Transverse colon (tissue), 4 donors: Measurements from ENCODE around the gene MBIP. TPM values are rescaled to one million over a fixed set of nuclear protein-coding genes. Genes with fewer than 3 reads are reported as not detected.

ENCODE experiments used
- DNase-seq: peaks from one replicate; pipeline ENCODE4 v3.0.0-alpha.2; 2019
- H3K27ac ChIP-seq, 4 donors: fragments of 200-600 bp; sonication (generic); 2 replicates each; pipeline ENCODE4 v1.5.1; 2016 to 2018; ENCODE audit warnings: inconsistent platforms in 4 of 4
- H3K27me3 ChIP-seq: fragments of 200-600 bp; sonication (generic); 2 replicates; pipeline ENCODE4 v1.5.1; 2017; ENCODE audit warnings: inconsistent platforms
- H3K36me3 ChIP-seq, 4 donors: fragments of 200-600 bp; sonication (generic); 2 replicates each; pipeline ENCODE4 v1.5.1; 2017 to 2019; ENCODE audit warnings: inconsistent platforms in 4 of 4
- H3K4me1 ChIP-seq, 4 donors: fragments of 200-600 bp; sonication (generic); 2 replicates each; pipeline ENCODE4 v1.5.1; 2017 to 2020; ENCODE audit warnings: inconsistent platforms in 4 of 4
- H3K4me3 ChIP-seq, 4 donors: fragments of 200-600 bp; sonication (generic); 1 replicate in 1 of 4; 2 replicates in 3 of 4; pipeline versions ENCODE4 v1.5.1 to v1.6.1; 2017 to 2019; ENCODE audit warnings: inconsistent platforms in 4 of 4
- H3K9me3 ChIP-seq, 2 donors: fragments of 200-600 bp; sonication (generic); 2 replicates each; pipeline ENCODE4 v1.5.1; 2017 to 2019; ENCODE audit warnings: inconsistent platforms in 2 of 2
- CTCF ChIP-seq, 5 experiments: fragments of 200-600 bp in 3 of 5; fragments of 450-650 bp in 2 of 5; sonication (generic) in 3 of 5; IDR thresholded peaks; 1 replicate in 2 of 5; 2 replicates in 3 of 5; pipeline ENCODE4 v1.5.1; 2016 to 2017; ENCODE audit warnings: antibody characterized with exemption in 5 of 5, inconsistent platforms in 3 of 5, mild to moderate bottlenecking in 2 of 5, moderate library complexity in 1 of 5
- EP300 ChIP-seq: sonication (generic); formaldehyde crosslinking; IDR thresholded peaks from one replicate; pipeline ENCODE4 v1.6.1; 2017; ENCODE audit warnings: antibody characterized with exemption, low read depth
- POLR2A ChIP-seq: fragments of 450-650 bp; IDR thresholded peaks from one replicate; pipeline ENCODE4 v1.6.1; 2016; ENCODE audit warnings: antibody characterized with exemption, mild to moderate bottlenecking, moderate library complexity
- POLR2AphosphoS5 ChIP-seq, 3 donors: sonication (generic); formaldehyde crosslinking; IDR thresholded peaks; one replicate each; pipeline ENCODE4 v1.6.1; 2016; ENCODE audit warnings: antibody characterized with exemption in 3 of 3
- WGBS, 2 donors: methylation state at CpG; one replicate each; pipeline ENCODE4 v1.1.5; 2018; ENCODE audit warnings: low coverage in 1 of 2; 5-methylcytosine and 5-hydroxymethylcytosine counted together
- in situ Hi-C, 4 donors: fragments of 200-750 bp; cut with MboI; loops; one replicate each; pipeline versions ENCODE4 v1.15.0 to v1.15.1; 2017; ENCODE audit warnings: low sequenced_read_pairs in 3 of 4, low pct_ligation_motif_present in 1 of 4, low pct_unique_long_range_greater_than_20kb in 1 of 4
- intact Hi-C: fragments of 100-400 bp; cut with DNase I; formaldehyde crosslinking; loops from one replicate; pipeline ENCODE4 v1.15.1; 2023; ENCODE audit warnings: low total_unique reads
- total RNA-seq, 4 donors: library from RNA; depleted of rRNA; stranded (reverse); fragments of >200 nt; gene quantifications; one replicate each; pipeline ENCODE4 v1.1.0, GENCODE V29; 2016

The MBIP gene
- total RNA-seq, 4 donors from 2014 or later, result 5.4 to 20.6 (median 17.1) TPM

DNA sequence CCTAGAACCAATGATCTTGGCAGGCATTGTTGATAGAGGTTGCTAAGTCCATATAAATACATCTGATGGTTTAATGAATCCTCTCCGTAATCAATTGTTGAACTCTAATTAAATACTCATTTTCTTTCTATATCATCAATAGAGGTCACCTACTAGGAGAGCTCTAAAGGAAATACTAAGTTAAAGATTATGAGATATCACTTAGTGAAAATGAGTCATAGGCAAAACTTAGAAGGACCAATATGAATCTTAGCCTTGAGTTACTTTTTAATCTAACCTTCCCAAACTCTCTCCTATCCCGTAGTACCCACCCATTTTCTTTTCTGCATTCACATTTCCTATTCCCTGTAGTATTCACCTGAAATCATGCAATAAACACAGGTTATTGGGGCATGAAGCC, 50.2 kb downstream of the MBIP start:
- no peak for TF ChIP-seq CTCF (IDR thresholded peaks at IDR 0.05)
- no peak for TF ChIP-seq POLR2A
- TF ChIP-seq EP300, result no peak
- TF ChIP-seq POLR2AphosphoS5 (IDR thresholded peaks at IDR 0.05), result no peak

DNA sequence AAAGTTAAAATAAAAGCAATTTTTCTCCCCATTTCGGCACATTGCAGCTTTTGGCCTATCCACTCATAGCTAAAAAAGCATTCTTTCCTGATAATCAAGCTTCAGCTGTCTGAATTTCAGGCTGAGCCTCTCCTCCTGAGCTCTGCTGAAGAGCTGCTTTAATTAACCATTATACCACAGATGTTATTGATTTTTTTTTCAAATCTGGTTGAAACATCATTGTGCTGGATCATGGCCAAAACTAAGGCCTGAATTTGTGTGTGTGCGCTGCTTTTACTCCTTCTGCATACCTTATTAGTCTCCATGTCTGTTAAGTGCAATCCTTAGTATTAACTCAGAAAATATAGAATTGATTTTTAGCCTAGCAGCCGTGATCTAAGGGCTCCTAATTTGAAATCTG, 52.3 kb downstream of the MBIP start:
- 86 to 88% methylated on average over 3 of the region's 3 CpGs for WGBS, 2 donors
- intact Hi-C loops, result no loop called here

More for the DNA sequence above, 50.2 kb downstream of the MBIP start:
- Histone ChIP-seq H3K4me3 (no peak overlapping the region), H3K4me1 (peaks cover 0 to 12% (median 5%) of the 10 kb centered on the region in 4 donors), H3K36me3 (no peaks in the 10 kb centered on the region), H3K27ac (no peak overlapping the region), H3K27me3 (peaks cover 45% of the 10 kb centered on the region), H3K9me3 (no peaks in the 10 kb centered on the region)
- DNase-seq, result no peak
- intact Hi-C loops (no loop called here), in situ Hi-C loops (no loop called here)
- WGBS, 2 donors, result 63 to 81% methylated on average over 2 of the region's 2 CpGs

GRCh38 chr14:36264595-36264994, 55.8 kb downstream of the MBIP start:
- 83 to 90% methylated on average over 1 to 2 of the region's 2 CpGs for WGBS, 2 donors

More for the DNA sequence above, 52.3 kb downstream of the MBIP start:
- Histone ChIP-seq H3K27me3 (peaks cover 26% of the 10 kb centered on the region), H3K4me3 (no peak overlapping the region), H3K27ac (no peak overlapping the region), H3K9me3 (no peaks in the 10 kb centered on the region), H3K36me3 (no peaks in the 10 kb centered on the region), H3K4me1 (peaks cover 0 to 12% (median 5%) of the 10 kb centered on the region in 4 donors)
- no peak for TF ChIP-seq POLR2A
- no peak for TF ChIP-seq EP300
- no peak for TF ChIP-seq POLR2AphosphoS5 (IDR thresholded peaks at IDR 0.05)
- no peak for TF ChIP-seq CTCF (IDR thresholded peaks at IDR 0.05)
- DNase-seq, result no peak
- in situ Hi-C loops, result no loop called here

DNA sequence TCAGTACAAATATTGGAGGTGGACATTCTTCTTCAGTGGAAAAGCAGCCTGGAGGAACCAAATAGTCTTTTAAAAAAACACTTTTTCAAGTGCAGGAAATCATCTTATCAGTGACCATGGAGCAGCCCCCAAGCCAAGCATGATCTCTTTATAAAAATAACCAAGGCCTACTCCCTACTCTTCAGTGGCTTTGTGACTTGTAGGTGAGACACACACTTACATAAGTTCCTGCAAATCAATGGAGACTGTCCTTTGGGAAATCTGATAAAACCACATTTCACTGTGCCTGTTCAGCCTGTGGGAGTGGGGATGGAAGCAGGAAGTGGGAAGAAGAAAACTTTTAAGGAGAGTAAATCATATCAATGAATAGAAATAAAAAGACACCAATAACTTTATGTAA, 56.3 kb downstream of the MBIP start:
- Histone ChIP-seq H3K9me3 (no peaks in the 10 kb centered on the region), H3K4me1 (no peaks in the 10 kb centered on the region), H3K27ac (no peak overlapping the region), H3K27me3 (no peaks in the 10 kb centered on the region), H3K36me3 (no peaks in the 10 kb centered on the region), H3K4me3 (no peak overlapping the region)
- TF ChIP-seq CTCF (IDR thresholded peaks at IDR 0.05) (no peak), POLR2AphosphoS5 (IDR thresholded peaks at IDR 0.05) (no peak), POLR2A (no peak), EP300 (no peak)
- intact Hi-C loops, result no loop called here
- no peak for DNase-seq
- in situ Hi-C loops, result no loop called here

More at GRCh38 chr14:36264595-36264994, 55.8 kb downstream of the MBIP start:
- H3K4me3 ChIP-seq, result no peak overlapping the region
- intact Hi-C loops, result no loop called here
- H3K27me3 ChIP-seq, result no peaks in the 10 kb centered on the region
- H3K4me1 ChIP-seq, result no peaks in the 10 kb centered on the region
- no peaks in the 10 kb centered on the region for H3K36me3 ChIP-seq
- no peak for DNase-seq
- TF ChIP-seq POLR2AphosphoS5 (IDR thresholded peaks at IDR 0.05) (no peak), EP300 (no peak), CTCF (IDR thresholded peaks at IDR 0.05) (no peak)
- no peak overlapping the region for H3K27ac ChIP-seq
- no peaks in the 10 kb centered on the region for H3K9me3 ChIP-seq
- in situ Hi-C loops, result no loop called here
